Measurements from ENCODE around the gene AK3.

DNA sequence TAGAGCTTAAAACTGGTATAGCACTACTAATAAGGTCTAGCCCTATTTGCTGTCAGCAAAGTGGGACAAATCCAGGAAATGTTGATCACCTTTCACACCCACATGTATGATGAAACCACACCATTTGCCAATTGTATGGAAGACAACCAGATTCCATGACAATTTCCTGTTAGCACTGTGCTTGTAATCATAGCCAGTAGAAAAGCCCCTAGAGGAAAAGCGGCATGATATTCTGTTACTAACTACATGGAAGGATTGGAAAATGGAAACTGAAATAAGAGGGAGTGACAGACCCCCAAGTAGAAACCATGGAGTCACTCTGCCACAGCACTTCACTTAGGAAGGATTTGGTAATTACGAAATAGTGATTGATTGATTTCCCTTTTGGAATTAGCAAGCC, 75.6 kb downstream of the AK3 start:
- no peak for TF ChIP-seq EZH2 (IDR thresholded peaks at IDR 0.05; ENCODE audit: low read length, missing control alignments)
- TF ChIP-seq, protein P1, sequence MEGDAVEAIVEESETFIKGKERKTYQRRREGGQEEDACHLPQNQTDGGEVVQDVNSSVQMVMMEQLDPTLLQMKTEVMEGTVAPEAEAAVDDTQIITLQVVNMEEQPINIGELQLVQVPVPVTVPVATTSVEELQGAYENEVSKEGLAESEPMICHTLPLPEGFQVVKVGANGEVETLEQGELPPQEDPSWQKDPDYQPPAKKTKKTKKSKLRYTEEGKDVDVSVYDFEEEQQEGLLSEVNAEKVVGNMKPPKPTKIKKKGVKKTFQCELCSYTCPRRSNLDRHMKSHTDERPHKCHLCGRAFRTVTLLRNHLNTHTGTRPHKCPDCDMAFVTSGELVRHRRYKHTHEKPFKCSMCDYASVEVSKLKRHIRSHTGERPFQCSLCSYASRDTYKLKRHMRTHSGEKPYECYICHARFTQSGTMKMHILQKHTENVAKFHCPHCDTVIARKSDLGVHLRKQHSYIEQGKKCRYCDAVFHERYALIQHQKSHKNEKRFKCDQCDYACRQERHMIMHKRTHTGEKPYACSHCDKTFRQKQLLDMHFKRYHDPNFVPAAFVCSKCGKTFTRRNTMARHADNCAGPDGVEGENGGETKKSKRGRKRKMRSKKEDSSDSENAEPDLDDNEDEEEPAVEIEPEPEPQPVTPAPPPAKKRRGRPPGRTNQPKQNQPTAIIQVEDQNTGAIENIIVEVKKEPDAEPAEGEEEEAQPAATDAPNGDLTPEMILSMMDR (conservative IDR thresholded peaks at IDR 0.05 in 1 of 2, IDR thresholded peaks at IDR 0.05 in 1 of 2; ENCODE audit: low read depth in 1 of 2, low read length in 2 of 2), result no peak
